Adrenal gland (tissue), 12 donors: ENCODE results near the gene TERF2IP. TPM values are rescaled to one million over a fixed set of nuclear protein-coding genes. Genes with fewer than 3 reads are reported as not detected.
A peak's percentile ranks its signal among the peaks of the same experiment; 100 is the strongest.

Experiments used
- DNase-seq, 7 donors: peaks; one replicate each; pipeline ENCODE4 v3.0.0-alpha.2; 2019 to 2020
- H3K27ac ChIP-seq, 5 donors: fragments of 200-600 bp; sonication (generic) in 4 of 5; 1 replicate in 3 of 5; 2 replicates in 2 of 5; pipeline versions ENCODE4 v1.5.1 to v1.8.0; 2016 to 2020; ENCODE audit warnings: mild to moderate bottlenecking in 1 of 5
- H3K27me3 ChIP-seq: fragments of 200-600 bp; 2 replicates; pipeline ENCODE4 v1.8.0; 2021
- H3K36me3 ChIP-seq, 2 donors: fragments of 200-600 bp; replicated peaks in 1 of 2; 1 replicate in 1 of 2; 2 replicates in 1 of 2; pipeline versions ENCODE4 v1.5.1 to v1.8.0; 2018 to 2022
- H3K4me1 ChIP-seq, 2 donors: fragments of 200-600 bp; replicated peaks in 1 of 2; 1 replicate in 1 of 2; 2 replicates in 1 of 2; pipeline versions ENCODE4 v1.5.1 to v1.8.0; 2018 to 2021
- H3K4me3 ChIP-seq, 4 donors: fragments of 200-600 bp; sonication (generic) in 3 of 4; one replicate each; pipeline ENCODE4 v1.5.1; 2016 to 2018
- H3K9me3 ChIP-seq, 3 donors: fragments of 200-600 bp; sonication (generic) in 1 of 3; replicated peaks in 1 of 3; 1 replicate in 2 of 3; 2 replicates in 1 of 3; pipeline versions ENCODE4 v1.5.1 to v1.8.0; 2016 to 2021
- POLR2A ChIP-seq, 2 donors: fragments of 450-650 bp; IDR thresholded peaks; one replicate each; pipeline ENCODE4 v1.6.1; 2017; ENCODE audit warnings: antibody characterized with exemption in 2 of 2, mild to moderate bottlenecking in 2 of 2, moderate library complexity in 1 of 2
- WGBS, 4 donors: extraction: QIAGEN DNeasy Blood & Tissue Kit in 2 of 4; methylation state at CpG; one replicate each; pipeline versions ENCODE4 v1.1.5 to v1.1.7; 2013 to 2017; 5-methylcytosine and 5-hydroxymethylcytosine counted together
- intact Hi-C, 2 donors: fragments of 100-400 bp; cut with DNase I; formaldehyde crosslinking; loops; one replicate each; pipeline versions ENCODE4 v1.14.1 to v1.15.0; 2022 to 2023
- polyA plus RNA-seq, 3 donors: library from polyadenylated mRNA; stranded (reverse); fragments of 200-250 nt in 2 of 3; fragments of 350-450 nt in 1 of 3; fragmentation: Illumina TruSeq in 1 of 3; extraction: RNeasy Lipid Tissue Mini Kit (QIAGEN cat#74804) in 1 of 3; gene quantifications; one replicate each; pipeline ENCODE4 v1.2.3, GENCODE V29; 2013 to 2014
- total RNA-seq, 9 donors: library from RNA; depleted of rRNA in 4 of 9; stranded (reverse); fragments of >200 nt in 4 of 9; fragments of 120-200 nt in 1 of 9; fragmentation: NEBNext Ultra II Directional in 1 of 9; extraction: Animal tissue kit (Norgen Biotek cat#: 25700) in 1 of 9; gene quantifications; one replicate each; pipeline versions ENCODE4 v1.1.0 to v1.2.4, GENCODE V29; 2013 to 2023
- TF ChIP-seq, protein P1 (sequence below), 6 experiments: fragments of 450-650 bp in 4 of 6; fragments of 200-600 bp in 2 of 6; sonication (generic) in 1 of 6; IDR thresholded peaks; 1 replicate in 5 of 6; 2 replicates in 1 of 6; pipeline versions ENCODE4 v1.5.1 to v1.8.0; 2016 to 2021; ENCODE audit warnings: antibody characterized with exemption in 6 of 6, mild to moderate bottlenecking in 2 of 6, moderate library complexity in 1 of 6
- donor health status: healthy with polysubstance abuse.
- donor health status: Bipolar disorder and iron deficiency.
- donor health status: DM: yes; HTN: yes; CAD: no.
- donor health status: DM: no; HTN: no; CAD: no.
- donor health status: DM: no; HTN: no; CAD: no.
- donor health status: DM: yes; HTN: yes; CAD: no.

The TERF2IP gene
- total and polyA plus RNA-seq, 12 donors = 86.2 to 178 (median 107) TPM

DNA sequence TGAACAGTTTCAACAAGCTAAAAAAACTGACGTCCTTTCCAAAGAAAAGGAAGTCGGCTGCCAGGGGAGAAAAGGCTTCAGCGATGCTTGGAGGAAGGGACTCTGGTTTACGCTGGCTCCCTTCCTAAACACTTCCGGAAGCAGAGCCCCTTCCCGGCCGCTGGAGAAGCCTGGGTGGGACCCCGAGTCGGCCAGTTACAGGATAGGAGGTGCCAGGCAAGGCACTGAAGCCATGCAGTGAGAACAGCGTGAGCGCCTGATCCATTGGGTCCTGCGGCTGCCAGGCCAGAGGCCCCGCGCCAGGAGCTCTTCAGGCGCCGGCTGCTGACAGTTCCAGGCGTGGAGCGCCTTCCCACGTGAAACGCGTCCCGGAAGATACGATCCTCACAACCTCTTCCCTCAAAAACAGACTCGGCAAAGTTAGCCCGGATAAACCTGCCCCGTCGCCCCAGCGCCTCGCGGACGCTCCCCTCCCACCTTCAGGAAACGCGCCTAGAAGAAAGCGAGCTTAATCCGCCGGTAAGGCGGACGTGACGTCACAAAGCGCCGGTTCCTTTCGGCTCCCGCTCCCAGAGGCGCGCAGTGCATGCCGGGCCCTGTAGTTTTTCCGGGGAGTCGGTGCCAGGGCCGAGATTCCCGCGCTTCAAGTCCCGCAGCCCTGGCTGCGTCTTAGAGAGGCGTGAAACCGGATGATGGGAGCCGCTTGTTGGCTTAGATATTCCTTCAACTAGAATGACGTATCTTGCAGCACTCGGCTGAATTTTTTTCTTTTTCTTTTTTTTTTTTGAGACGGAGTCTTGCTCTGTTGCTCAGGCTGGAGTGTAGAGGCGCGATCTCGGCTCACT lies 24.6 kb upstream of the TERF2IP start, which contains the start of gene ADAT1:
Gene ADAT1 (minus strand): TSS at position 521 of the 845 bp plus-strand sequence. CDS start 2,482 bp downstream, outside the sequence.
- Histone ChIP-seq H3K9me3 (no peaks in the 10 kb centered on the region), H3K27ac (peak within 1 kb of the TSS; percentile 58 to 93 (median 72)), H3K36me3 (peaks cover 0 to 33% of the 10 kb centered on the region in 2 donors), H3K27me3 (no peaks in the 10 kb centered on the region), H3K4me3 (peak within 1 kb of the TSS; percentile 2 to 71 (median 42)), H3K4me1 (peaks cover 9 to 22% of the 10 kb centered on the region in 2 donors)
- intact Hi-C loops = loop anchor here in 1 of 2 donors (10.0 kb wide), 1 partner anchor 148 kb away; no protein-coding TSS in a partner anchor
- peak; percentile 56 to 67 for TF ChIP-seq POLR2A (IDR thresholded peaks at IDR 0.05)
- TF ChIP-seq, protein P1, sequence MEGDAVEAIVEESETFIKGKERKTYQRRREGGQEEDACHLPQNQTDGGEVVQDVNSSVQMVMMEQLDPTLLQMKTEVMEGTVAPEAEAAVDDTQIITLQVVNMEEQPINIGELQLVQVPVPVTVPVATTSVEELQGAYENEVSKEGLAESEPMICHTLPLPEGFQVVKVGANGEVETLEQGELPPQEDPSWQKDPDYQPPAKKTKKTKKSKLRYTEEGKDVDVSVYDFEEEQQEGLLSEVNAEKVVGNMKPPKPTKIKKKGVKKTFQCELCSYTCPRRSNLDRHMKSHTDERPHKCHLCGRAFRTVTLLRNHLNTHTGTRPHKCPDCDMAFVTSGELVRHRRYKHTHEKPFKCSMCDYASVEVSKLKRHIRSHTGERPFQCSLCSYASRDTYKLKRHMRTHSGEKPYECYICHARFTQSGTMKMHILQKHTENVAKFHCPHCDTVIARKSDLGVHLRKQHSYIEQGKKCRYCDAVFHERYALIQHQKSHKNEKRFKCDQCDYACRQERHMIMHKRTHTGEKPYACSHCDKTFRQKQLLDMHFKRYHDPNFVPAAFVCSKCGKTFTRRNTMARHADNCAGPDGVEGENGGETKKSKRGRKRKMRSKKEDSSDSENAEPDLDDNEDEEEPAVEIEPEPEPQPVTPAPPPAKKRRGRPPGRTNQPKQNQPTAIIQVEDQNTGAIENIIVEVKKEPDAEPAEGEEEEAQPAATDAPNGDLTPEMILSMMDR (IDR thresholded peaks at IDR 0.05) = peak in 1 of 6 experiments; percentile 7
- peak; percentile 96 to 99 (median 98) for DNase-seq
- WGBS, 4 donors = 0 to 1% (median 1%) methylated on average over 27 to 62 of the region's 62 CpGs

GRCh38 chr16:75624921-75625334 lies 22.6 kb upstream of the TERF2IP start:
- Histone ChIP-seq H3K9me3 (no peaks in the 10 kb centered on the region), H3K4me1 (peaks cover 9 to 22% of the 10 kb centered on the region in 2 donors), H3K4me3 (no peak overlapping the region), H3K27ac (peak overlapping the region in 1 of 5 donors; percentile 4), H3K27me3 (no peaks in the 10 kb centered on the region), H3K36me3 (peaks cover 0 to 41% of the 10 kb centered on the region in 2 donors)
- no peak for DNase-seq
- TF ChIP-seq, protein P1 (IDR thresholded peaks at IDR 0.05) = no peak
- 47 to 60% (median 52%) methylated on average over 4 of the region's 4 CpGs for WGBS, 4 donors
- intact Hi-C loops = loop anchor here in 1 of 2 donors (10.0 kb wide), 1 partner anchor 150 kb away; no protein-coding TSS in a partner anchor

- WGBS, 4 donors = 94 to 96% (median 94%) methylated on average over 4 of the region's 4 CpGs
- Histone ChIP-seq H3K27ac (no peak overlapping the region), H3K4me3 (no peak overlapping the region), H3K9me3 (no peaks in the 10 kb centered on the region), H3K27me3 (no peaks in the 10 kb centered on the region), H3K4me1 (peaks cover 9 to 15% of the 10 kb centered on the region in 2 donors), H3K36me3 (peaks cover 0 to 60% of the 10 kb centered on the region in 2 donors)
- no peak for TF ChIP-seq POLR2A (IDR thresholded peaks at IDR 0.05)
- TF ChIP-seq, protein P1 (IDR thresholded peaks at IDR 0.05) = no peak
- intact Hi-C loops = loop anchor here in 1 of 2 donors (10.0 kb wide), 1 partner anchor 152 kb away; no protein-coding TSS in a partner anchor
- no peak for DNase-seq
These were observed 20.8 kb upstream of the TERF2IP start for GRCh38 chr16:75626806-75627205.

DNA sequence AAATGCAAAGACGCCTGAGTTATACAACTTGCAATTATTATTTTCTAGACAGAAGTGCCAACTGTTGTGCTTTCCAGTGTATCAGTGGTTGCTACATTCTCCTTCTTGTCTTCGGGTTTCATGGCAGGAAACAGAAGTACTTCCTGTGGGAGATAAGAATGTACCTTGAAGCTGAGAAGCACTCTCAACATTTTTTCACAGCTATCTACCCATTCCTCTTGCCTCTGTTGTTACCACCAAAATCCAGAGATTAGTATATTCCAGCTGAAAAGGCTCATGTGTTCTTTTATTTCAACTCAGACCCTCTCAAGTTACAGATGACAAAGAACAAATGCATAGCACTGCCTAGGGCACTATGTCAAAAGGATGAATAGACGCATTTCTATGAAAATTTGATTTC lies 19.7 kb upstream of the TERF2IP start:
- H3K4me1 ChIP-seq = peaks cover 0 to 5% of the 10 kb centered on the region in 2 donors
- no peak for TF ChIP-seq POLR2A (IDR thresholded peaks at IDR 0.05)
- TF ChIP-seq, protein P1 (IDR thresholded peaks at IDR 0.05) = no peak
- 45 to 53% (median 52%) methylated on average over 3 of the region's 3 CpGs for WGBS, 4 donors
- H3K27ac ChIP-seq = no peak overlapping the region
- H3K4me3 ChIP-seq = no peak overlapping the region
- H3K36me3 ChIP-seq = peaks cover 0 to 70% of the 10 kb centered on the region in 2 donors
- DNase-seq = no peak
- intact Hi-C loops = loop anchor here in 1 of 2 donors (10.0 kb wide), 1 partner anchor 153 kb away; no protein-coding TSS in a partner anchor
- H3K27me3 ChIP-seq = no peaks in the 10 kb centered on the region
- no peaks in the 10 kb centered on the region for H3K9me3 ChIP-seq
